Stimulated activated CD4-positive, alpha-beta T cell treated with anti-CD3 and anti-CD28 coated beads, Interleukin-12 subunit alpha, Interleukin-12 subunit beta, amount 100 ng/mL, for 24 hours (primary cell): Measurements from ENCODE around the gene TRIM7.
"Not testable (repeated sequence)": the region's sequence is repeated elsewhere in the genome, so short reads cannot be mapped to it uniquely, and the experiment has no call there.

Experiments used
- DNase-seq, 2 experiments: peaks; one replicate each; pipeline ENCODE4 v3.0.0-alpha.2; 2020; ENCODE audit warnings: low read depth in 2 of 2

The TRIM7 gene

DNA sequence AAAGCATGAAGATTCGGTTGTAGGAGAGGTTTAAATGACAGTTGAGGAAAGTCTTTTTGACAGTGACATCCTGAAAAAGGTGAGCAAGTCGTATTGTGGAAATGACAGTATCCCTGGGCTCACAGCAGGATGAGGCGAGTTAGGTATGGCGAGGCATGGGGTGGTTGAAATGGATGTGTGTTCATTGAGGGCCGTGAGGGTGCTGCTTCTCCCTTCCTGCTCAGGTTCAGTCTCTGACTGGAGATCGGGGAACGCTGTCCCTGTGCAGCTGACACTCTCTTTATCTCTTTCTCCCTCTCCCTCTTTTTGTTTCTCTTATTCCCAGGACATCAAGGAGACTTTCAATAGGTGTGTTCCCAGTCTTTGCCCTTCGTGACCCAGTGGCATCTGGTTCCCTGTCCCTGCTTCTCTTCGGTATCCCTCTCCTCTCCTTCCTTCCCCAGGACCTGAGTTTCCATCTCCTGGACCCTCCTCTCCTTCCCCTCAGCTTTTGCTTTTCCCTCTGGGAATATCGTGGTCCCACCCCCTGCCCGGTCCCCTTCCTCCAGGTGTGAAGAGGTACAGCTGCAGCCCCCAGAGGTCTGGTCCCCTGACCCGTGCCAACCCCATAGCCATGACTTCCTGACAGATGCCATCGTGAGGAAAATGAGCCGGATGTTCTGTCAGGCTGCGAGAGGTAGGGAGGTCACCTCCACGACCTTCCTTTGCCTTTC is 28.2 kb upstream of the TRIM7 start:
- DNase-seq, result no peak

DNA sequence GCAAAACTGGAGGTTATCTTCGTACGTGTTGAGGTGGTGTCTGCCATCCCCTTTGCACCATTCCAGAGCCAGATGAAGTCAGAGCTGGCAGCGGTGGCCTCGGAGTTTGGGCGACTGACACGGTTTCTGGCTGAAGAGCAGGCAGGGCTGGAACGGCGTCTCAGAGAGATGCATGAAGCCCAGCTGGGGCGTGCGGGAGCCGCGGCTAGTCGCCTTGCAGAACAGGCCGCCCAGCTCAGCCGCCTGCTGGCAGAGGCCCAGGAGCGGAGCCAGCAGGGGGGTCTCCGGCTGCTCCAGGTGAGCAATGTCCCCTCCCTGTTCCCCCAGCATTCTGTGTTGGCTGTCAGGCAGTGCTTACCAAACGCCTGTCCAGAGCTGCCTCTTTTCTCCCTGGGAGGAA is 27.6 kb upstream of the TRIM7 start:
- DNase-seq, result no peak

DNA sequence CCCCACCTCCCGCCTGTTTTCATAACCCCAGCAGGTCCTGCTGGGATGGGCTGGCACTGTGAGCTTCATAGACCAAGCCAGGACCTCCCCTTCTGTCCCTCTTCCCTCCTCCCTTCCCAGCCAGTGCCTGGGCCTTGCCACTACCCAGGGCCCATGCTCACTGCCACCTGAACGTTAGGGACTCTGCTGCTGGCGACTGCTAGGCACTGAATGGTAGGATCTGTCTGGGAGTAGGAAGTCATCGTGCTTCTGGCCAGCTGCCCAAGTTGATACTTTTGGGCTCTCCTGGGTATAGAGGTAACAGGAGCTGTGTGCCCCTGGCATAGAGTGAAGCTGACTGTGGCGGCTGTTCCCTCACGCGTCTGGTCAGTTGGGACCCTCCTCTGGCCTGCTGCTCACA is 26.4 kb upstream of the TRIM7 start:
- DNase-seq, result no peak

- DNase-seq, result no peak
Measured at GRCh38 chr5:181230551-181230950, 25.6 kb upstream of the TRIM7 start.

DNA sequence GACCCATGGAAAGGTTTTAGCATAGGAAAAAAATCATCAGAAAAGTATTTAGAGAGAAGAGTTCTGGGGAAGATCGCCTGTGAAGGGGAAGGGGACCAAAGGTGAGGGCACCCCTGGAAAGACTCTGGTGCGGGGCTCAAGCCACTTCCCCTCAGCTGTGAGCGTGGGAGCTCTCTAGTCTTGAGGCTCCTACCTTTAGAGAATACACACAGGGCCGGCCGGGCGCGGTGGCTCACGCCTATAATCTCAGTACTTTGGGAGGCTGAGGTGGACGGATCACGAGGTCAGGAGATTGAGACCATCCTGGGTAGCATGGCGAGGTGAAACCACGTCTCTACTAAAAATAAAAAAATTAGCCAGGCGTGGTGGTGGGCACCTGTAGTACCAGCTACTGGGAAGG is 25.0 kb upstream of the TRIM7 start:
- DNase-seq, result no peak

DNA sequence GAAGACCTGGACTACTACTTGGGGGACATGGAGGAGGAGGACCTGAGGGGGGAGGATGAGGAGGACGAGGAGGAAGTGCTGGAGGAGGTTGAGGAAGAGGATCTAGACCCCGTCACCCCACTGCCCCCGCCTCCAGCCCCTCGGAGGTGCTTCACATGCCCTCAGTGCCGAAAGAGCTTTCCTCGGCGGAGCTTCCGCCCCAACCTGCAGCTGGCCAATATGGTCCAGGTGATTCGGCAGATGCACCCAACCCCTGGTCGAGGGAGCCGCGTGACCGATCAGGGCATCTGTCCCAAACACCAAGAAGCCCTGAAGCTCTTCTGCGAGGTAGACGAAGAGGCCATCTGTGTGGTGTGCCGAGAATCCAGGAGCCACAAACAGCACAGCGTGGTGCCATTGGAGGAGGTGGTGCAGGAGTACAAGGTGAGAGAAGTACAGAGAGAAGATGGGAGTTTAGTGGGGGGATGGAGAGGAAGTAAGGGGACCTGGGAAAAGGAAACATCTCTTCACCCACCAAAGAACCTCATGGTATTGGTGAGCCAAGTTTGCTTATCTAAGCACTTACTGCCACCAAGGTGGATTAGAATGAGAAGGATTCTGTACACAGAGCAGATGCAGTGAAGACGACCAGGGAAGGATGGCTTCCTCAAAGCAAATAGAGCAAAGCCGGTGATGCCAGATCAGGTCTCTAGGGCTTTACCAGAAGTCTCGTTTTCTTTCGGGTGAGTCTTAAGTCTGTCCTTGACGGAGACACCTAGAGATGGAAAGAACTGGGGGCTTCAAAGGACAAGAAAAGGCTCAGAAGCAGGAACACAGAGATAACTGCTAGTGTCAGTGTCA is 19.6 kb upstream of the TRIM7 start:
- DNase-seq, result no peak

DNA sequence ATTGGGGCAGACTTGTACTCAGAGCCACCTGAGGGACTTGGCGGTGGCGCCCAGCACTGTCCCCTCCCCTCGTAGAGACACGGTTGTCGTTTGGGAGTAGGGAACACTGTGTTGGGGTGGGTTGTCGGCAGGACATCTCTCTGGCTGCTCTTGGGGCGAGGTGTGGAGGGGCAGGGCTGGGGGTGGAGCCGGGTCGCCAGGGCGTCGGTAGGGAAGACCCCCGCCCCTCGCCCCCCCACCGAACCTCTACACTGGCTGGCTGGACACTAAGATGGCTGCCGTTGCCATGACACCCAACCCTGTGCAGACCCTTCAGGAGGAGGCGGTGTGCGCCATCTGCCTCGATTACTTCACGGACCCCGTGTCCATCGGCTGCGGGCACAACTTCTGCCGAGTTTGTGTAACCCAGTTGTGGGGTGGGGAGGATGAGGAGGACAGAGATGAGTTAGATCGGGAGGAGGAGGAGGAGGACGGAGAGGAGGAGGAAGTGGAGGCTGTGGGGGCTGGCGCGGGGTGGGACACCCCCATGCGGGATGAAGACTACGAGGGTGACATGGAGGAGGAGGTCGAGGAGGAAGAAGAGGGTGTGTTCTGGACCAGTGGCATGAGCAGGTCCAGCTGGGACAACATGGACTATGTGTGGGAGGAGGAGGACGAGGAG is 18.9 kb upstream of the TRIM7 start:
- no peak for DNase-seq

DNA sequence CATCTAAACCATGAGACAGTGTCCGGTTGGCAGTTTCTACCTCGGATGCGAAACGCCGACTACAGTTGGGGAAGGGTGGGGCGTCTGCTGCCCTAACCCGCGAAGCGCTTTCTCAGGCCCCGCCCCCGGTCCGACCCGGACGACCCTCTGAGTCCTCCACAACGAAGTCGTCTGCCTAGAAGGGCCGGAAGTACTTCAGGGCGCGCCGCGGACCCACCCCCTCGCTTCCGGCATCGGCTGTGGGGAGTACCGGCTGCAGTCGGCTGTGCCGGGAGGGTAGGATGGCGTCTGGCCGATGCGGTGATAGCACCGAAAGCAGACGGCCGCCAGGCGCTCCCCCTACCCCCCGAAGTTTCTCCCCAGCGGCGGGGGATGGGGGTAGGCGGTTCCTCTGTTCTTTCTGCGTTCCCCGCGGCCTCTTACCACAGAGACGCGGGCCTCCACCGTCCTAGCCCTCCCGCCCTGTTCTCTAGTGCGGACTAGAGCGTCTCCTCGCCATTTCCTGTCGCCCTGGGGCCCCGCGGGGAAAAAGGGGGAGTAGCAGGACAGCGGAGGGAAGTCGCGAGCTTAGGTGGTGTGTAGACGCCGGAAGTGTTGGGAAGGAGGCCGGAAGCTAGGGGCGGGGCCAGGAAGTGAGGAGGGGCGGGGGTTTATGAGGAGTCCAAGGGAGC is 18.2 kb upstream of the TRIM7 start, which contains the start of gene TRIM41:
Gene TRIM41, plus strand, starts transcription at position 224 of the 671 bp plus-strand sequence. CDS start 719 bp downstream, outside the sequence.
- DNase-seq, result peak; percentile 93 to 98

GRCh38 chr5:181222630-181223057 is 17.6 kb upstream of the TRIM7 start:
- DNase-seq, result no peak

DNA sequence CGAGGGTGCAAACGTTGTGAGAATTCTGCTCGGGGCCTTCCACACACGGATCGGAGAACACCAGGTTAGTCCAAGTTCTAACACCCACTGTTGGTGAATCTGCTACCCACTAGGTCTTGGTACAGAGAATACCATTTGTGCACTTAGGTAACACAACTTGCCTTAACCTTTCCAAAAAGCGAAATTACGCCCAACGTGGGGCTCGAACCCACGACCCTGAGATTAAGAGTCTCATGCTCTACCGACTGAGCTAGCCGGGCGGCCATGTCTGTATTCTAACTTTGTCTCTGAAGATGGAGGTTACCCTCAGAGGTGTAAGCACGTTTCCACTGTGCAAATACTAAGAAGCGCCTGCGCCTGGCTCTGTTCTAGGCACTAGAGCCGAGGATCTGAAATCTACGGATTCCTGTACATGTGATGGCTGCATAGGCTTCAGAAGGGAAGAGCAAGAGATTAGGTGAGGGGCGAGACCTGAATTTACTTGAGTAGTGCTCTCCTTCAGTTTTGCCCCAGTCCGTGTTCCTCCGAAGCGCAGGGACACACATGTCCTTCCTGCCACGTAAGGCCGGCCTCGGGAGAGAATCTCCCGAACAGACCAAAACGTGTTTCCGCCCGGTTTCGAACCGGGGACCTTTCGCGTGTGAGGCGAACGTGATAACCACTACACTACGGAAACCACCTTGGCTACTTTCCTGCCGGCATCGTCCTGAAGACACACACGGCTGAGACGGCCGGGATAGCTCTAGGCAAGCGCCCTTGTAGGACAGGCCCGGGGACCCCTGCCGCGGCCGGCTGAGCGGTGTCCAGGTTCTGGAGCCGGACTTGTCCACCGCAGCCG is 17.0 kb upstream of the TRIM7 start:
- DNase-seq, result peak; percentile 98 to 99

GRCh38 chr5:181221105-181221791 is 16.3 kb upstream of the TRIM7 start:
- no peak for DNase-seq

DNA sequence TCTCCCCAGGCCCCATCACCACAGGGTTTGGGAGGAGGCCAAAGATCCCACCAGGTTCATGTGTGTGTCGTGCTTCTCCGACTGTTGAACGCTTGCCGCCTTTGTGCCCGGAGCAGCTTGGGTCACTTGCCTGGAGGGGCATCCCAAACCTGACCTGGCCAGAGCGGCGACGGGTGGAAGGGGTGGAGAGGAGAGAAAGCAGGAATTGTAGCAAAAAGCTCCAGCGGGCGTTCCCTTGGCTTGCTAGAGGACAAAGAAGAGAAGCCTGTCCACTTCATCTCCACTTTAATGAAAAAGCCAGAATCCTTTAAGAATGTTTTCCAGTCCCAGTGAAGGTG is 15.2 kb upstream of the TRIM7 start:
- DNase-seq, result no peak

DNA sequence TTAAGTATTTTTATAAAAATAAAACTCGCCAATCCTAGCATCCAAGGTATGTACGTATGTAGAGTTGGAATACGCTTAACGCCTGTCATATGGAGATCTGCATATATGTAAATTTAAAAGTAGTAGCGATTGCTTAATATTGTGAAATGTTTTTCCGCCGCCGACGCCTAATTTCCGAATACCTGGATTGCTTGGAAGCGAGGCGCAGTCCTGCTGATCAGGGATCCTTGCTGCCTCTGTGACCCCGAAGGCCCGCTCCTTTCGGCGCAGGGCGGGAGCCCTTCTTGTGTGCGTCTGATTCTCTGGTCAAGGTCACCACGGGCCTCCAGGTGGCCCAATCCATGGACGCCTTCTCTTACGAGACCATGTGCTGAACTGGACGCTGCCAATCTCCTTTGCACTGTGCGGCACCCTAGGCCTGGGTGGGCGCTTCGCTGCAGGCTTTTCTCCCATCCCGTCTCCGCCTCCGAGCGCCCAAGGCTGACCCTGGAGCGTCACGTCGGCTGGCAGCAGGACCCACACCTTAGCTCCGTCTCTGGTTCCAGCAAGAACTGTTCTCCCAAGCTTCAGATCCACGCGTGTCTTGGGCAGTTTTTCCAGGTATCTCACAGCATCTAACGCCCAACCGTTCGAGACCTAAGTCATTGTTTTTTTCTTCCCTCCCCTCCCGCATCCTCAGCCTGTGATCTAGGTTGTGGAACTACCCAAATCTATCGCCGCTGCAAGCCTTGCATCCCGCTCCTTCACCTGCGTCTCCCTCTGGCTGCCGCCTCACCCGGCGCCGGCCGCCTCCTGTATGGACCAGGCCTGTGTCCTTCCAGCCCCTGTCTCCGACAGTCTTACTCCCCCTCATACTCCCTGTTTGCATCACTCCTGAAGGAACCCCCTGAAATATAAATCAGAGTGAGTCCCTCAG is 14.5 kb upstream of the TRIM7 start:
- DNase-seq, result no peak

DNA sequence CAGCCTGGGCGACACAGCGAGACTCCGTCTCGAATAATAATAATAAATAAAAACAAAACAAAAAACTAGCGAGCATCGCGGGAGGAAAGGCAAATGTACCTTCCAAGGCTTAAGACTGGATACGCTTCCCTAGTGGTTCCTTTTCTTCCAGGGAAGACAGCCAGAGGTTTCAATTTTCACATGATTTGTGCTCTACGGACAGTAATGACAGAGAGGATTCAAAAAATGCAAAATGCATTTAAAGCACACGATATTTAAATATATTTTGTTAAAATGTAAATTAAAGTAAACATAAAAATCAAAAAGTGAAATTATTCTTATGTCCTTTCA is 13.8 kb upstream of the TRIM7 start:
- no peak for DNase-seq

DNA sequence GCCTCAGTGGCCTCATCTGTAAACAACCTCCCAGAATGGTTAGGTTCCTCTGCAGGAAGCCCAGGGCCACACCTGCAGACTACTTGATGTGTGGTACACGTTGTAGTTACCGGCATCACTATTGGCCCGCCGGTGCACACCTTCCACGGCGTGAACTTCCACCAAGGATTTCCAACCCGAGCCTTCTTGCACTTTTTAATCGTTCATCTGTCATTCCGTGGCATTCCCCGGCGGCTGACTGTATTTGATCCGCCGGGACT is 12.7 kb upstream of the TRIM7 start:
- DNase-seq, result no peak

DNA sequence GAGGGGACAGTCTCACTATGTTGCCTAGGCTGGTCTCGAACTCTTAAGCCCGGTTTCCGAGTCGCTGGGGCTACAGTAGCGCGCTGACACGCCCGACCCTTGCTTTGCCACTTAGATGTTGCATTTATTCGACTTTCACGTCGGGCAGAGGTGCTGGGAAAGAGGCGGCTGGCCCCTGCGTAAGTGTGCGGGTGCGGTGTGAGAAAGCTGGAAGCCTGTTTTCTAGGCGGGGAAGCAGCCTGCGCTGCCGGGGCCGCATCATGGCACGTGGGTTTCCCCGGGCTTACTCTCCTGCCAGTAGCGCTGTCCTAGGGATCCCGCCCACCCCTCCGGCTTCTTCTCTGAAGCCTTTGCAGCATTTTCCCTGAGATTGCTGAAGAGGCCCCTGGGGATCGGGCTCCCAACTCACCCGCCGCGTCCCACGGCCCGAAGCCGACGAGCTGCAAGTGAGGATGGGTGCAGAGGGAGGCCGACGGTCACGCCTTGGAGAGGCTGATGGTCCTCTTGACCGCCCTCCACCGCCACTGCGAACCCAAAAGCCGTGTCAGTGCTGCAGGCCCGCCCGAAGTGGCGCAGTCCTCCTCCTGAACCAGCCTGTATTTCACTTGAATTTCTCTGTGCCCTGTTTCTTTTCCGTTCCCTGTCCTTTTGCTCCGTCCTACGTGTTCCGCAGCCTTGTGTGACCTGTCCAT is 12.3 kb upstream of the TRIM7 start:
- DNase-seq, result peak; percentile 35 to 72

DNA sequence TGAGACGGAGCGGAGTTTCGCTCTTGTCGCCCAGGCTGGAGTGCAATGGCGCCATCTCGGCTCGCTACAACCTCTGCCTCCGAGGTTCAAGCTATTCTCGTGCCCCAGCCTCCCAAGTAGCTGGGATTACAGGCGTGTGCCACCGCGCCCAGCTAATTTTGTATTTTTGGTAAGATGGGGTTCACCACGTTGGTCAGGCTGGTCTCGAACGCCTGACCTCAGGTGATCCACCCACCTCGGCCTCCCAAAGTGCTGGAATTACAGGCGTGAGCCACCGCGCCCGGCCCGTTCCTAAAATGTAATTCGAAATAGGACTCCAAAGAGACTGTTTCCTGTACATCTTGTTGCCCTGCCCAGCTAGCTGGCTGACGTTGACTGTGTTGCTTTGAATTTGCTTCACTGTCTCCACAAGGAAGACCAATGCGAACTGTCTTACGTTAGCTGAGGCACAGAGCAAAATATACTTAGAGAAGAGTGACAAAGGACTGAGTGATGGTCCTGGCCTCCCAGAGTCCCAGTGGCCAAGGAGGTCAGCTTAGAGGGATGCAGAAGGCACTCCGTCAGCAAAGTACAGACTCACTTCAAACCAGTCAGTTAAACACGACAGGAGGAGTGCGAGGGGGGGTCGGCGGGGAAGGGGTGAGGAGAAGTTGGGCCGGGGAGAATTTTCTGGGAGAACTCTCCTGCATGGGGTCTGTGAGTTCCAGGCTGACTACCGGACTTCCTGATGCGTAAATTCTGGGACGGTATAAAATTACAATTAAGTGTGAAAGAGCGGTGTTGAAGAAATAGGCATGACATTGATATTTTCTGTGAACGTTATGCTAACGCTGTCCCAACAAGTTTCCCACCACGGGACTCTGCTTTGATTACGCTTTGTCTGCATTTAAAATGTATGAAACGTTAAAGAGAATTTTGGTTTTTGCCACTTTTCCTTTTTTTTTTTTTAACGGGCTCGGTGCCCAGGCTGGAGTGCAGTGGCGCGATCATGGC is 11.3 kb upstream of the TRIM7 start:
- no peak for DNase-seq

DNA sequence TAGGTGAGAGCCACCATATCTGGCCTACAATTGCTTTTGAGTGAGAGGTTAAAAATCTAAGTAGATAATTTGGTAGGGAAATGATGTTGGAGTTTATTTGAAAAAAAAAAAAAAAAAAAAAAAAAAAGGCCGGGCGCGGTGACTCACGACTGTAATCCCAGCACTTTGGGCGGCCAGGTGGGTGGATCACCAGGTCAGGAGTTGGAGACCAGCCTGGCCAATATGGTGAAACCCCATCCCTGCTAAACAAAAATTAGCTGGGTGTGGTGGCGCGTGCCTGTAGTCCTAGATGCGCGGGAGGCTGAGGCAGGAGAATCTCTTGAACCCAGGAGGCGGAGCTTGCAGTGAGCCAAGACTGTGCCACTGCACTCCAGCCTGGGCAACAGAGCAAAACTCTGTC is 9.3 kb upstream of the TRIM7 start:
- DNase-seq, result not testable (repeated sequence)
